ENCODE data around the gene CEBPA.

GRCh38 chr19:33335446-33335845, 33.1 kb upstream of the CEBPA start:
- TF ChIP-seq CTCF (IDR thresholded peaks at IDR 0.05) = no peak
- TF ChIP-seq EZH2 (IDR thresholded peaks at IDR 0.05; ENCODE audit: borderline replicate concordance, insufficient read depth, low read depth, low read length, poor library complexity, severe bottlenecking) = no peak

Data from B cell (primary cell).